Measurements from ENCODE around the gene ZNF76.

- TF ChIP-seq POLR2A (IDR thresholded peaks at IDR 0.05; ENCODE audit: low read depth, low read length) (no peak), POLR2AphosphoS5 (IDR thresholded peaks at IDR 0.05; ENCODE audit: low read depth, low read length) (no peak)
Measured at GRCh38 chr6:35248965-35249364, 10.6 kb upstream of the ZNF76 start.

Measured in GM12891 (cell line).